Measurements from ENCODE around the gene ACAT2.

- TF ChIP-seq POLR2A (IDR thresholded peaks at IDR 0.05) (no peak), CTCF (IDR thresholded peaks at IDR 0.05) (no peak)
These were observed 38.6 kb upstream of the ACAT2 start for GRCh38 chr6:159723259-159723658.

All from heart left ventricle (tissue), 13 donors.